GM20000 (cell line): ENCODE measurements around the gene TMEM139.

Source experiments
- DNase-seq: peaks from one replicate; pipeline ENCODE4 v3.0.0; 2012; ENCODE audit warnings: low spot score
- CTCF ChIP-seq: IDR thresholded peaks from 2 replicates; pipeline ENCODE4 v1.5.1; 2012; ENCODE audit warnings: mild to moderate bottlenecking, control low read depth; ENCODE audit errors: extremely low read depth, missing control alignments

TMEM139 gene

GRCh38 chr7:143299840-143300239 is 15.1 kb downstream of the TMEM139 start:
- DNase-seq, result no peak
- TF ChIP-seq CTCF, result peak; percentile 31

DNA sequence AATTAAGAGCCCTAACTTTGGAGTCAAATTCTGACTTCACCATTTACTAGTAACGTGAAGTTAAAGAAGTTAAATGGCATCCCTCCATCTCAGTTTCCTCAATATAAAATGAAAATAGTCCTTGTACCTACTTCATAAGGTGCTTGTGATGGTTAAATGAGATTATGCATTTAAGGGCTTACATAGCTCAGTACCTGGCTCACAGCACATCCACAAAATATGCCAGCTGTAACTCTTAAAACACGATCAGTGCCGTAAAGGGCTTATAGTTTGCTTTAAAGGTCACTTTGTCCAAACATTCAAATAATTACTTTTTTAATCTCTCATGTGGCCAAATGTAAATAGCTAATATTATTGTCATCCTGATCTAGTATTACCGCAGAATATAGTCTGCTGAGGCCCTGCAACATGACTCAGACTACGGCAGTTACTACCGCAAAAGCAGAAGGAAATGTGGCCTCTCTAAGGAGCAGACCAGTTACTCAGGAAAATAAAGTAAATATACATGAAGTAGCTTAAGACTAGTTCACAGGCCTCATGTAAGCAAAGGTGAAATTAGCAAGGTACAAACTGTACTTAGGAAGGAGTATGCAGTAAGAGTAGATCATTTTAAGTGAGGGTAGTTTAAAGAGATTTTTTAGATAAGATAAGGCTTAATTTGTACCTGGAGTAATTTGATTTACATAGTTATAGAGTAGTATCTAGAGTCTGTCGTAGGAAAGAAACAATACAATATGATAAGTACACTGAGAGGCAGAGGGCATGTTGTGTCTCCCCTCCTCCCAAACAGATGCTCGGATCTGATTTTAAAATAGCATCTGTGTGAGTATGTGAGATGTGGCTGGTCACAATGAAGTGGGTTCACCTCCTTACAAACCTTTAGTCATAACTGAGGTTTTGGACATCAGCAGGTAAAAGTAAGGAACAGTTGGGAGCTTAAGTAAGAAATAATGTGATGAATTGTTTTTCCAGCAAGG is 16.5 kb downstream of the TMEM139 start:
- TF ChIP-seq CTCF, result no peak
- no peak for DNase-seq

GRCh38 chr7:143303733-143304132 is 19.0 kb downstream of the TMEM139 start:
- DNase-seq, result no peak
- no peak for TF ChIP-seq CTCF

DNA sequence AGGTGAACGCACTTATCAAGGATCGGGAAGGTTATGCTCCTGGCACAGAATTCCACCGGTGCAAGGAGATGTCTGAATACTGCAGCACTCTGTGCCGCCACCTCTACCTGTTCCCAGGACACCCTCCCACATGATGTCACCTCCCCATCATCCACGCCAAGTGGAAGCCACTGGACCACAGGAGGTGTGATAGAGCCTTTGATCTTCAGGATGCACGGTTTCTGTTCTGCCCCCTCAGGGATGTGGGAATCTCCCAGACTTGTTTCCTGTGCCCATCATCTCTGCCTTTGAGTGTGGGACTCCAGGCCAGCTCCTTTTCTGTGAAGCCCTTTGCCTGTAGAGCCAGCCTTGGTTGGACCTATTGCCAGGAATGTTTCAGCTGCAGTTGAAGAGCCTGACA is 20.2 kb downstream of the TMEM139 start:
- DNase-seq, result no peak
- TF ChIP-seq CTCF, result no peak

DNA sequence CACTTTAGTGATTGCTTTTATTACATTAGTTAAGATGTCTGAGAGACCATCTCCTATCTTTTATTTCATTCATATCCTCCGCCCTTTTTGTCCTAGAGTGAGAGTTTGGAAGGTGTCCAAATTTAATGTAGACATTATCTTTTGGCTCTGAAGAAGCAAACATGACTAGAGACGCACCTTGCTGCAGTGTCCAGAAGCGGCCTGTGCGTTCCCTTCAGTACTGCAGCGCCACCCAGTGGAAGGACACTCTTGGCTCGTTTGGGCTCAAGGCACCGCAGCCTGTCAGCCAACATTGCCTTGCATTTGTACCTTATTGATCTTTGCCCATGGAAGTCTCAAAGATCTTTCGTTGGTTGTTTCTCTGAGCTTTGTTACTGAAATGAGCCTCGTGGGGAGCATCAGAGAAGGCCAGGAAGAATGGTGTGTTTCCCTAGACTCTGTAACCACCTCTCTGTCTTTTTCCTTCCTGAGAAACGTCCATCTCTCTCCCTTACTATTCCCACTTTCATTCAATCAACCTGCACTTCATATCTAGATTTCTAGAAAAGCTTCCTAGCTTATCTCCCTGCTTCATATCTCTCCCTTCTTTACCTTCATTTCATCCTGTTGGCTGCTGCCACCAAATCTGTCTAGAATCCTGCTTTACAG is 20.8 kb downstream of the TMEM139 start:
- peak; percentile 43 for TF ChIP-seq CTCF
- no peak for DNase-seq

DNA sequence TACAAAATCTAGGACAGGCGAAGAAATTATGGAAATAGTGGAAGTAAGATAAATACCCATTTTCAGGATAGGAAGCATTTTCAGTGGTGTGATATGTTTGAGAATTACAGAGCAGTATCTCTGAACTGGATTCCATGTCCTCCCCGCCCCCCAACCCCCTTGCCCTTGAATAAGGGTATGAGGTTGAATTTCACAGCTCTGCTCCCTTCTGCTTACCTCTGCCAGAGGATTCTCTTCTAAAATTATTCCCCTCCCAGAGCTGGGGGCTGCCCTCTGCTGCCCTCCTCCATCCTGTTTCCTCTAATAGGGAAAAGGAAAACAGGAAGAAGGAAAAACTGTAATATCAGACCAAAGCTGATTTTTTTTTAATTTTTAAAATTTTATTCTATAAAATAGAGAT is 23.9 kb downstream of the TMEM139 start:
- TF ChIP-seq CTCF, result no peak

DNA sequence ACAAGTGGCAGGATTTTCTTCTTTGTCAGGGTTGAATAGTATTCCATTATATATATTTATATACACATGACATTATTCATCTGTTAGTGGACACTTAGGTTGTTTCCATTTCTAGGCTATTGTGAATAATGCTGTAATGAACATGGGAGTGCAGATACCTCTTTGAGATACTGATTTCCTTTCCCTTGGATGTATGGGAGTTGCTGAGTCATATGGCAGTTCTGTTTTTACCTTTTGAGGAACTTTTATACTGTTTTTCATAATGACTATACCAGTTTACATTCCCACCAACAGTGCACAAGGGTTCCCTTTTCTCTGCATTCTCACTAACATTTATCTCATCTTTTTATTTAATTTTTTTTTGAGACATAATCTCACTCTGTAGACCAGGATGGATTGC is 29.4 kb downstream of the TMEM139 start:
- DNase-seq, result no peak
- TF ChIP-seq CTCF, result no peak

More for the DNA sequence above, 23.9 kb downstream of the TMEM139 start:
- no peak for DNase-seq
